PC-9 (cell line): ENCODE results near the gene SDE2. TPM values are rescaled to one million over a fixed set of nuclear protein-coding genes. Genes with fewer than 3 reads are reported as not detected.

Experiments used
- BruUV-seq: library from RNA; stranded (reverse); fragments of 400-500 nt; replicated peaks from 2 replicates; lab custom pipeline; 2021; lab: Mats Ljungman, UMichigan
- CTCF ChIA-PET: fragments of 300-600 bp; sonication (Branson Sonifier 250); formaldehyde crosslinking; loops from one replicate; lab custom pipeline; 2022; ENCODE audit warnings: antibody characterized with exemption; lab: Charles Lee
- POLR2A ChIA-PET: fragments of 300-600 bp; sonication (Branson Sonifier 250); formaldehyde crosslinking; loops from one replicate; lab custom pipeline; 2022; ENCODE audit warnings: antibody characterized with exemption; ENCODE audit not compliant: unreplicated experiment; lab: Charles Lee
- DNase-seq, 2 experiments: peaks; one replicate each; pipeline versions ENCODE4 v3.0.0 to v3.0.0-alpha.2; 2015 to 2022; ENCODE audit warnings: mixed read lengths in 1 of 2
- H2AFZ ChIP-seq: fragments of 200-600 bp; sonication (generic); 2 replicates; pipeline ENCODE4 v1.8.1; 2017; ENCODE audit warnings: antibody characterized with exemption
- H3F3A ChIP-seq: fragments of 200-600 bp; sonication (generic); 2 replicates; pipeline ENCODE4 v1.8.1; 2017; ENCODE audit warnings: antibody characterized with exemption, mild to moderate bottlenecking, low read depth; ENCODE audit not compliant: insufficient read depth
- H3K27ac ChIP-seq: fragments of 200-600 bp; sonication (generic); 2 replicates; pipeline ENCODE4 v1.6.1; 2016; ENCODE audit warnings: mixed run types
- H3K27me3 ChIP-seq: fragments of 200-600 bp; sonication (generic); 2 replicates; pipeline ENCODE4 v1.6.1; 2016; ENCODE audit warnings: low read depth, mixed run types; ENCODE audit not compliant: insufficient read depth
- H3K36me3 ChIP-seq: fragments of 200-600 bp; sonication (generic); 2 replicates; pipeline ENCODE4 v1.6.1; 2016; ENCODE audit warnings: low read depth, mixed run types
- H3K4me1 ChIP-seq: fragments of 200-600 bp; sonication (generic); replicated peaks from 2 replicates; pipeline ENCODE4 v1.6.1; 2016; ENCODE audit warnings: mixed run types; ENCODE audit not compliant: insufficient read depth
- H3K4me2 ChIP-seq: fragments of 200-600 bp; sonication (generic); 2 replicates; pipeline ENCODE4 v1.6.1; 2017; ENCODE audit warnings: mixed run types
- H3K4me3 ChIP-seq: fragments of 200-600 bp; sonication (generic); 2 replicates; pipeline ENCODE4 v1.6.1; 2016; ENCODE audit warnings: mixed run types
- H3K79me2 ChIP-seq: fragments of 200-600 bp; sonication (generic); 2 replicates; pipeline ENCODE4 v1.6.1; 2017; ENCODE audit warnings: low read depth, mixed run types
- H3K9me2 ChIP-seq: fragments of 200-600 bp; sonication (generic); 2 replicates; pipeline ENCODE4 v1.8.1; 2017; ENCODE audit warnings: mild to moderate bottlenecking; ENCODE audit not compliant: insufficient read depth
- H3K9me3 ChIP-seq: fragments of 200-600 bp; sonication (generic); 2 replicates; pipeline ENCODE4 v1.8.1; 2016; ENCODE audit warnings: low read depth; ENCODE audit not compliant: insufficient read depth
- H4K20me1 ChIP-seq: fragments of 200-600 bp; sonication (generic); 2 replicates; pipeline ENCODE4 v1.8.1; 2017; ENCODE audit not compliant: insufficient read depth
- EZH2 ChIP-seq: fragments of 200-600 bp; sonication (generic); IDR thresholded peaks from 2 replicates; pipeline ENCODE4 v1.8.0; 2017; ENCODE audit warnings: antibody characterized with exemption, low read depth
- intact Hi-C: fragments of 100-400 bp; cut with micrococcal nuclease; formaldehyde crosslinking; loops from one replicate; pipeline ENCODE4 v1.10.0; 2022; ENCODE audit not compliant: unreplicated experiment
- total RNA-seq: library from RNA; stranded (reverse); gene quantifications from 2 replicates; pipeline ENCODE4 v1.2.3, GENCODE V29; 2021
- TF ChIP-seq, protein P1 (sequence below): fragments of 200-600 bp; sonication (generic); conservative IDR thresholded peaks from 2 replicates; pipeline ENCODE4 v1.6.1; 2017; ENCODE audit warnings: mixed run types, antibody characterized with exemption, mild to moderate bottlenecking, moderate library complexity

SDE2 gene
- total RNA-seq, 1 experiment from 2014 or later, result 17.3 TPM

DNA sequence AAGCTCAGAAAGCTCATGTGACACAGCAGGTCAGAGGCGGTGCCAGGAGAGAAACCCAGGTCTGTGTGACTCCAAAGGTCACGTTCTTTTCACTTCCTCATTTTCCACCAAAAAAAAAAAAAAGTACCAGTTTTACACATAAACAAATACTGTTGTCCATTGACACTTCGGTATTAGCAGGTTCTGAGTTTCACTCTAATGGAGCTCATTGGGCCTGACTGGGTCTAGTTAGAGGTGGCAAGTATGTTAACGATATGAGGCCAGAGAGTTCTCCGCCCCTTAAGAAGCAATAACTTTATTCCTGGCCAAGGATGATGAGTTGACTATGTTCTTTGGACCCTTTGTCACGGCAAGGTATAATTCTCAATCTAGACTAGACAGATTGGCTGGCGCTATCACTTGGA lies 30.0 kb upstream of the SDE2 start:
- no peak for DNase-seq
- intact Hi-C loops, result no loop called here

DNA sequence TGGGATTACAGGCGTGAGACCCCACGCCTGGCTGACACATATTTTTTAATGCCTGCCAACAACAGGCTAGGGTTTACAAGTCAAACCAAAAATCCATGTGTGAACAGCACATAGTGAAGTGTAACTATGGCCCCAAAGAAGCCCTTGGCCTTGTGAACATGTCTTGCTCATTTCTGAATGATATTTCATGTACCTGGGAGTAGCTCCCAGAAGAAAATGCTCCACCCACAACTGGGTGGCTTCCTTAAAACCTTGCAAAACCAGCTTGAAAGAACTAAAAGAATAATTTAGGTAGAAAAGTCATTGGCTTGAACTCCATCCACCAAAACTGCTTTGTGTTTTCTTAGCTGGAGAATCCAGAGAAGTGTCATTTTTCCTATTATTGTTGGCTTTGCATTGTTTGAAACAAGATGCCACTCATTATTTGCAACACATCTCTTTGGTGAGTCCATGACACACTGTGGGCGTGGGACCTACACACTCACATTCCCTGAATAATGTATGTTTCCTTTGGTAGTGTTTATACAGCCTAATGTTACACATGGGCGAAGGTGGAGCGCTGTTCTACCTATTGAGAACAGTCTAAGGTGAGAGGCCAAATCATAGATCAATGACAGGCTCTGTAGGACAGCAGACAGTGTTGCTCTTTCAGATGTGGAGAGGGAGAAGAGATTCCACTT lies 28.5 kb upstream of the SDE2 start:
- Histone ChIP-seq H3K4me2 (no peak overlapping the region), H3K79me2 (no peaks in the 10 kb centered on the region), H3K9me2 (no peaks in the 10 kb centered on the region), H4K20me1 (no peaks in the 10 kb centered on the region), H3K27me3 (no peaks in the 10 kb centered on the region), H2AFZ (no peak overlapping the region), H3K4me1 (peaks cover 6% of the 10 kb centered on the region; the same call in 1 of the 2 replicates), H3K4me3 (no peak overlapping the region), H3K9me3 (no peaks in the 10 kb centered on the region), H3F3A (no peaks in the 10 kb centered on the region), H3K27ac (no peak overlapping the region), H3K36me3 (no peaks in the 10 kb centered on the region)
- CTCF ChIA-PET, result no interaction called here
- intact Hi-C loops, result no loop called here
- no peak for TF ChIP-seq EZH2
- TF ChIP-seq, protein P1, sequence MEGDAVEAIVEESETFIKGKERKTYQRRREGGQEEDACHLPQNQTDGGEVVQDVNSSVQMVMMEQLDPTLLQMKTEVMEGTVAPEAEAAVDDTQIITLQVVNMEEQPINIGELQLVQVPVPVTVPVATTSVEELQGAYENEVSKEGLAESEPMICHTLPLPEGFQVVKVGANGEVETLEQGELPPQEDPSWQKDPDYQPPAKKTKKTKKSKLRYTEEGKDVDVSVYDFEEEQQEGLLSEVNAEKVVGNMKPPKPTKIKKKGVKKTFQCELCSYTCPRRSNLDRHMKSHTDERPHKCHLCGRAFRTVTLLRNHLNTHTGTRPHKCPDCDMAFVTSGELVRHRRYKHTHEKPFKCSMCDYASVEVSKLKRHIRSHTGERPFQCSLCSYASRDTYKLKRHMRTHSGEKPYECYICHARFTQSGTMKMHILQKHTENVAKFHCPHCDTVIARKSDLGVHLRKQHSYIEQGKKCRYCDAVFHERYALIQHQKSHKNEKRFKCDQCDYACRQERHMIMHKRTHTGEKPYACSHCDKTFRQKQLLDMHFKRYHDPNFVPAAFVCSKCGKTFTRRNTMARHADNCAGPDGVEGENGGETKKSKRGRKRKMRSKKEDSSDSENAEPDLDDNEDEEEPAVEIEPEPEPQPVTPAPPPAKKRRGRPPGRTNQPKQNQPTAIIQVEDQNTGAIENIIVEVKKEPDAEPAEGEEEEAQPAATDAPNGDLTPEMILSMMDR, result no peak
- BruUV-seq, result no TSS peak
- POLR2A ChIA-PET, result interaction anchor here (0.6 kb wide), 1 partner anchor 449 kb away, joined by 4 read pairs; no protein-coding TSS in a partner anchor
- peak in 1 of 2 experiments; percentile 5 for DNase-seq

More for the DNA sequence above, 30.0 kb upstream of the SDE2 start:
- ChIA-PET POLR2A (no interaction called here), CTCF (interaction anchor here (0.6 to 0.7 kb wide), 2 partner anchors 9 to 172 kb away, joined by 4 to 21 read pairs; no protein-coding TSS in a partner anchor)
- TF ChIP-seq, protein P1, result no peak
- no peak for TF ChIP-seq EZH2
- no peaks in the 10 kb centered on the region for H3K9me3 ChIP-seq
- H3K4me2 ChIP-seq, result no peak overlapping the region
- no peaks in the 10 kb centered on the region for H4K20me1 ChIP-seq
- H3K36me3 ChIP-seq, result no peaks in the 10 kb centered on the region
- no TSS peak for BruUV-seq
- no peak overlapping the region for H3K4me3 ChIP-seq
- H3F3A ChIP-seq, result no peaks in the 10 kb centered on the region
- no peaks in the 10 kb centered on the region for H3K9me2 ChIP-seq
- H3K79me2 ChIP-seq, result no peaks in the 10 kb centered on the region
- H2AFZ ChIP-seq, result no peak overlapping the region
- H3K27me3 ChIP-seq, result no peaks in the 10 kb centered on the region
- H3K27ac ChIP-seq, result no peak overlapping the region
- peaks cover 6% of the 10 kb centered on the region; the same call in 1 of the 2 replicates for H3K4me1 ChIP-seq

DNA sequence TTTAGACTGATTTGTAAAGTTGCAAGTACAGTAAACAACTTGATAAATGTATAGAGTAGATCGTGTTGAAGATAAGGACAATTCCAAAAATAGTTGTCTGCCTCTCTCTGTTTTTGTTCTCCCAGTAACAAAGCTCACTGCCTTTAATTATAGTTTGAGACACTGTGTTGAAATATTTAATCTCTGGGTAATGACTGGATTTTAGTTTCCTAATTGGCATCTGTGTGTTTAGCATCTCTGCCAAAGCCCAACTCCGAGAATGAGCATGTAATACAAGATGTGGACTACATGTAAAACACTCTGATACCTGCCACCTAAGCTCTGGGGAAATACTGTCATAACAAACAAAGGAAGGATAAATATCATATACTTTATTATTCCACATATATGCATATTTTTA lies 27.7 kb upstream of the SDE2 start:
- H3K9me2 ChIP-seq, result no peaks in the 10 kb centered on the region
- no peaks in the 10 kb centered on the region for H3K79me2 ChIP-seq
- no peak overlapping the region for H2AFZ ChIP-seq
- H3K27me3 ChIP-seq, result no peaks in the 10 kb centered on the region
- H3K4me3 ChIP-seq, result no peak overlapping the region
- TF ChIP-seq, protein P1, result no peak
- TF ChIP-seq EZH2, result no peak
- BruUV-seq, result no TSS peak
- intact Hi-C loops, result no loop called here
- peaks cover 6% of the 10 kb centered on the region; the same call in 1 of the 2 replicates for H3K4me1 ChIP-seq
- H3K36me3 ChIP-seq, result no peaks in the 10 kb centered on the region
- no peak for DNase-seq
- no peaks in the 10 kb centered on the region for H3F3A ChIP-seq
- POLR2A ChIA-PET, result interaction anchor here (0.6 kb wide), 1 partner anchor 521 kb away, joined by 13 read pairs; no protein-coding TSS in a partner anchor
- H3K4me2 ChIP-seq, result no peak overlapping the region
- CTCF ChIA-PET, result no interaction called here
- no peaks in the 10 kb centered on the region for H4K20me1 ChIP-seq
- H3K9me3 ChIP-seq, result no peaks in the 10 kb centered on the region
- no peak overlapping the region for H3K27ac ChIP-seq
